Transverse colon (tissue), 3 donors: Measurements from ENCODE around the gene ST3GAL3.

ENCODE experiments used
- CTCF ChIP-seq, 5 experiments: fragments of 200-600 bp in 3 of 5; fragments of 450-650 bp in 2 of 5; sonication (generic) in 3 of 5; IDR thresholded peaks; 1 replicate in 2 of 5; 2 replicates in 3 of 5; pipeline ENCODE4 v1.5.1; 2016 to 2017; ENCODE audit warnings: antibody characterized with exemption in 5 of 5, inconsistent platforms in 3 of 5, mild to moderate bottlenecking in 2 of 5, moderate library complexity in 1 of 5
- POLR2A ChIP-seq: fragments of 450-650 bp; IDR thresholded peaks from one replicate; pipeline ENCODE4 v1.6.1; 2016; ENCODE audit warnings: antibody characterized with exemption, mild to moderate bottlenecking, moderate library complexity

- TF ChIP-seq CTCF (IDR thresholded peaks at IDR 0.05) (no peak), POLR2A (no peak)
These were observed 37.5 kb upstream of the ST3GAL3 start for GRCh38 chr1:43669878-43670277.
